ENCODE measurements around the gene EIF6.
"Not testable (repeated sequence)": the region's sequence is repeated elsewhere in the genome, so short reads cannot be mapped to it uniquely, and the experiment has no call there.

EIF6 gene

DNA sequence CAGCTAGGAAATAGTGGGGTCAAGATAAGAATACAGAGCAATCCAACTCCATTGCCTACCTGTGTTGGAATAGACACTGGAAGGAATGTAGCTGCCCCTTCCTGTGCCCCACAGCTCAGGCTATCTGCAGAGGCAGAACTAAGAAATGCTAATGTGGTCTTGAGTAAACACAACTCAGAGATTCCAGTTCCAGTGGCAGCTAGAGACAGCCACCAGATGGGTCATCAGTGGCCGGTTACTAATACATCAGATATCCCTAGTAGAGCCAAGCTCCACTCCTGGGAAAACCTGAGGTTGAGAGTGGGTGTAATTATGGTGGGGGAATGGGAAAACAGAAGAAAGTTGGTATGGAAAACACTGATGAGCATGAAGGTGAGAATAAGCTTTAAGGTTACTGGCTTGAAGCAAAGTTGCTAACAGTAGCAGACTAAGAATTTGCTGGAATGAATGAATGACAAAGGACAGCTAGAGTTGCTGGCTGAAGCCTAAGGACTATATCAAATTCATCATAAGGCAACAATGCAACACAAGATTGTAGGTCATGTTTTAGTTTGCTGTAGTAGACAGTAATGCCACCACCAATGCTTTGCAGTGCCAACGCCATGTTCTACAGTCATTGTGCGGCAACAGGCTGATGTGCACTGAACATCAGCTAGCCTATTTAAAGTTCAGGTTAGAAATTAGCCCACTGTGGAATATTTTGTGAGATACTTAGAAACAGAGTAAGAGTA is 36.0 kb upstream of the EIF6 start:
- FAIRE-seq (no peak), DNase-seq (ENCODE audit: insufficient read length) (no peak)
- TF ChIP-seq POLR2AphosphoS5 (IDR thresholded peaks at IDR 0.05; ENCODE audit: low read depth, low read length) = no peak
- no peak for TF ChIP-seq POLR2A (IDR thresholded peaks at IDR 0.05; ENCODE audit: low read depth, low read length)
- TF ChIP-seq TAF1 (IDR thresholded peaks at IDR 0.05; ENCODE audit: borderline replicate concordance, low read depth, low read length) = no peak

DNA sequence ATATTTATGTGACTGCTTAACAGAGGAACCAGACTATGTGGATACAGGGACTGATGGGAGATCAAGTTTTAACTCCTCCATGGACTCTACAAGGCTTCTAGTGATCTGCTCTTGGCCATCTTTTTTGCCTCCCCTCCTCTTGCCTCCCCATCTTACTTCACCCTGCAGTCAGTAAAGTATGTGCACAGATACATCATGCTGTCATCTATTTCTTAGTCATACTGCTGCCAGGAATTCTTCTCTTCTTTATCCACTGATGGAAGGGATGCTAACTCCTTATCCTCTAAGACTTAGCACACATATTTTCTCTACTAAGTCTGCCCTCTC is 35.3 kb upstream of the EIF6 start:
- no peak for FAIRE-seq
- no peak for TF ChIP-seq TAF1 (IDR thresholded peaks at IDR 0.05; ENCODE audit: borderline replicate concordance, low read depth, low read length)
- no peak for TF ChIP-seq POLR2A (IDR thresholded peaks at IDR 0.05; ENCODE audit: low read depth, low read length)
- no peak for TF ChIP-seq POLR2AphosphoS5 (IDR thresholded peaks at IDR 0.05; ENCODE audit: low read depth, low read length)
- DNase-seq (ENCODE audit: insufficient read length) = no peak

DNA sequence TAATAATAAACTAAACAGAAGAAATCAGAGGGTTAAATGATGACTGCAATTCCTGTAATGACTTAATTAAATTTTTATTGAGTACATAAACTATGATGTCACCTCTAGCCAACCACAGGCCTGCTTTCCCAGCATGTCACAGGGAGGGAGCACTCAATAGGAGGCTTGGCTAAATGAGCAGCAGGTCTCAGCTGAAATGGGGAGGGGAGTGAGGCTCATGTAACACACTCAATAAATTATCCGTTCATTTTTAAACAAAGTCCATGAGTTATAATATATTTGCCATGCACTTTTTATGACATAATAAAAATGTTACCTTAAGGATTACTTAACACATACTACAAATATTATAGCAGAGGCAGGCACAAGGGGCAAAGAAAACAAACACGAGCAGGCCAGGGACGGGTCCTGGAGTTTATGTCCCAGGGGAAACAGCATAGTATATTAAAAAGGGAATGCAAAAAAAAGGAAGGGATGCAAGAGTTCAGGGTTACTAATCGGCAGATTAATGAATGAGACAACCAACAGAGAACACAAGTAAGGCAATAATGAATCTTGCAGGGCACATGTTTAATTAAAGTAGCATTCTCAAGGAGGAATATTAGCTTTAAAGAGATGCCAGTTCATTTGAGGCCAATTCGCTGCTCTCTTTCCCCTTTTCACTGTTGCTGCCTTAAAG is 34.8 kb upstream of the EIF6 start:
- FAIRE-seq = no peak
- no peak for DNase-seq (ENCODE audit: insufficient read length)
- TF ChIP-seq POLR2A (IDR thresholded peaks at IDR 0.05; ENCODE audit: low read depth, low read length) = no peak
- no peak for TF ChIP-seq TAF1 (IDR thresholded peaks at IDR 0.05; ENCODE audit: borderline replicate concordance, low read depth, low read length)
- no peak for TF ChIP-seq POLR2AphosphoS5 (IDR thresholded peaks at IDR 0.05; ENCODE audit: low read depth, low read length)

DNA sequence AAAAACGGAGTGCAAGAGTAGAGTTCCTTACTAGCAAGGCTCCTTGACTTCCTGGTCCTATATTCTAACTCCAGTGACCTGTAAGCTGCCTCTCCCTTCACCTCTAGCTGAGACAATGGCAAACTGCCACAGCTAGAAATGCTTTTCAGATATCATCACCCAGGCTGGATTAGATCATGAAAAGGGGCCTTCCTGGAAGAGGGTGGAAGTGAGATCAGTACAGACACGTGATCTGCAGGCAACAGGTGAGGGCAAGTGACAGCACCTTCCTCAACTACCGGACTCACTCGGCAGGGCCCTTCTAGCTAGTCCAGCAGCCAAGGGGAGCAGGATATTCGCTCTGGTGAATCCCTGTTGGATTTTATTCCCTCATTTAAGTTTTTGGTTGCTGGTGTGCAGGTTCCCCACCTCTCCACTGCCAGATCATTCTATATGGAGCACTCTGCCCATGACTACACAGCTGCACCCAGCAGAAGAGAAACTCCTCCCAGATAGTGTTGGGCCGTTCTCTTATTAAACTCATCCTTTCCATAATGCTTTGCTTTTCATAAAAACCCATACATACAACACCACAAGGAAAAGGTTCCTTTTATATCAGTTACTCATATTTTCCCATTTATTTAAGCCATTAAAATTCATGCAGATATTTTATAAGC is 34.1 kb upstream of the EIF6 start:
- no peak for DNase-seq (ENCODE audit: insufficient read length)
- TF ChIP-seq POLR2A (IDR thresholded peaks at IDR 0.05; ENCODE audit: low read depth, low read length) = no peak
- no peak for TF ChIP-seq TAF1 (IDR thresholded peaks at IDR 0.05; ENCODE audit: borderline replicate concordance, low read depth, low read length)
- no peak for TF ChIP-seq POLR2AphosphoS5 (IDR thresholded peaks at IDR 0.05; ENCODE audit: low read depth, low read length)
- no peak for FAIRE-seq

DNA sequence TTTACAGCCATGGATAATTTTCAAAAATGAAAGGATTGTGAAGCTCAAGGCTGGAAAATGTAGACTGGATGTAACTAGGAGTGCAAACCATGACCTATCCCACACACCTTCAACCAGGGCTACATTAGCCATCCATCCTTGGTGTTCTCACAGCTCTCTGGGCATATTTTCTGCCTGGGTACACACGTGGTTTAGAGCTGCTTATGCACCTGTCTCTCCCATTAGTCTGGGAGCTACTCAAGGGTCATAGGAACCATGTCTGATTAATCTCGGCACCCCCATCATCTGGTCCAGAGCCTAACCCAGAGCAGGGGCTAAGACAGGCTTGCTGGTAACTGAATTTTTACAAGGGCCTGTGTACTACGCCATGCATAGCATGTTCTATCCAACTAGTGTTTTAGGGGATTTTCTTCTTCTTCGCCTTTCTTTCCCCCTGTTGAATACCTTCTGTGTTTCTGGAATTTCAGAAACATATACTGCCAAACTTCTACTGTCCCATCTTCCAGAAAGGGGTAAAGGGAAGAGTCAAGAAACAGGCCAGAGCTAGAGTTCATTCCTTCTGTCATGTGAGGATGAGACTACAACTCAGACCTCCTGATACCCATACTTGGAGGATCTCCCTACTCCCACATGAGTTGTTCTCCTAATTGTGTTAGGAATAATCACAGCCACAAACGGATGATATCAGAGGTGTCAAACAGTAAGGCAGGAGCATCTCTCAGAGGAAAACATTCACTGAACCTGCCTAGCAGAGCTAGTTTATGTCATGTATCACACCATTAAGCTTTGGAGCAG is 33.0 kb upstream of the EIF6 start:
- DNase-seq (ENCODE audit: insufficient read length) (no peak), FAIRE-seq (no peak)
- TF ChIP-seq POLR2A (IDR thresholded peaks at IDR 0.05; ENCODE audit: low read depth, low read length) (no peak), TAF1 (IDR thresholded peaks at IDR 0.05; ENCODE audit: borderline replicate concordance, low read depth, low read length) (no peak), POLR2AphosphoS5 (IDR thresholded peaks at IDR 0.05; ENCODE audit: low read depth, low read length) (no peak)

DNA sequence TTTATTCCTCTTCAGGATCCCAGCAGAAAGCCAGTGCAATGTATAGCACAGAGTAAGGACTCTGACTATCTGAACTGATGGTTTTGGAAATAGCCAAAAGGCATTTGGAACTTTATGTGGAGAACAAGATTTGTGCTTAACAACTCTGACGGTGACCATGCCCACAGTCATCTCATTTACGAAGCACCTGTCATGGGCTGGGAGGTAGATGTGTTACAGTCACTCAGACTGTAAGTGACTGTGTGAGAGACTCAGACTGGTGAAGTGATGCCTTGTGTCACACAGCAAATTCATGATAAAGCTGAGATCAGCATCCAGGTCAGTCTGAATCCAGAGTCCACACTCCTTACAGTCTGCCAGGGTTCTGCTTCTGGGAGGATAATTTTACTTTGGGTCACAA is 31.5 kb upstream of the EIF6 start:
- no peak for FAIRE-seq
- TF ChIP-seq POLR2A (IDR thresholded peaks at IDR 0.05; ENCODE audit: low read depth, low read length) = no peak
- TF ChIP-seq TAF1 (IDR thresholded peaks at IDR 0.05; ENCODE audit: borderline replicate concordance, low read depth, low read length) = no peak
- TF ChIP-seq POLR2AphosphoS5 (IDR thresholded peaks at IDR 0.05; ENCODE audit: low read depth, low read length) = no peak
- DNase-seq (ENCODE audit: insufficient read length) = no peak

DNA sequence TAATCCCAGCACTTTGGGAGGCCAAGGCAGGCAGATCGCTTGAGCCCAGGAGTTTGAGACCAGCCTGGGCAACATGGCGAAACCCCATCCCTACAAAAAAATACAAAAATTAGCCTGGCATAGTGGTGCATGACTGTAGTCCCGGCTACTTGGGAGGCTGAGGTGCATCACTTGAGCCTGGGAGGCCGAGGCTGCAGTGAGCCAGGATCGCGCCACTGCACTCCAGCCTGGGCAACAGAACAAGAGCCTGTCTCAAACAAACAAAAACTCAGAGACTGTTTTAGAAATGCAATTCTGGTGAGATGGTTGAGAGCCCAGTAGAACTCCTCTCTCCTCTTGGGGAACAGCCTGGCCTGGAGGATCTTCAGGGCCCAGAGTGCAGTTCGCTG is 31.1 kb upstream of the EIF6 start:
- not testable (repeated sequence) for FAIRE-seq; DNase-seq (ENCODE audit: insufficient read length)

DNA sequence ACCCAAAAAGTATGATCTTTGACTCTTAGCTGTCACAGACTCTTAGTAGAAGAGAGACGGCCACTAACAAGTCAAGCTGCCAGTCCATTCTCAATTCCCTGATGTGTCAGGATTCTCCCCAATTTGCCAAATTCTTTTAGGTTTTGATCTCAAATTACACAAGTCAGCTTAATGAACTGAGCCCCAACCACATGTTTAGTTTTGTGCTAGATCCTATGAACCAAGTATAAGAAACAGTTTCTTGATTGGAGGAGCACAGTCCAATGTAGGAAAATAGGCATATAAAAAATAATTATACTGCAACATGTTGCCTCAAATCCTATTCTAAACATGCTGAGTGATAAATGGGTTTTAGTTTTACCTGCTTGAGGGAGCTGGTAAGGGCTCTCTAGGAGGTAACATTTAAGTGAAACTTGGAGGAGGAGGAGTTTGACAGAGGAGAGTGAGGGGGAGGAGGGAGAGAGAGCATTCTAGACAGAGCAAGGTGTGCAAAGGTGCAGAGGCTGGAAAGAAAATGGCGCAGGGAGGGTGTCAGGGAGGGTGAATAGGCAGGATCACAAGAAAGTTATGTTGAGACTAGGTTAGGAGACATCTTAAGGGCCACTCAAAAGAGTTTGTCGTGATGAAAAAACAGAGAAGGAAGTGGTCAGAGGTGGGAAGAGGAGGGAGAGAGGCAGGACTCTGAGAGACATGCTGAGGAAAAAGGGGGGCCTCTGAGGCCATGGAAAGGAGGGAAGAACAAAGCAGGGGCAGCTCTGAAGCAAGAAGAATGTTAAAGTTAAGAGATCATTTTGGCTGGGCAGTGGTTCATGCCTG is 30.5 kb upstream of the EIF6 start:
- TF ChIP-seq POLR2AphosphoS5 (IDR thresholded peaks at IDR 0.05; ENCODE audit: low read depth, low read length) (no peak), POLR2A (IDR thresholded peaks at IDR 0.05; ENCODE audit: low read depth, low read length) (no peak), TAF1 (IDR thresholded peaks at IDR 0.05; ENCODE audit: borderline replicate concordance, low read depth, low read length) (no peak)
- FAIRE-seq = no peak
- no peak for DNase-seq (ENCODE audit: insufficient read length)

DNA sequence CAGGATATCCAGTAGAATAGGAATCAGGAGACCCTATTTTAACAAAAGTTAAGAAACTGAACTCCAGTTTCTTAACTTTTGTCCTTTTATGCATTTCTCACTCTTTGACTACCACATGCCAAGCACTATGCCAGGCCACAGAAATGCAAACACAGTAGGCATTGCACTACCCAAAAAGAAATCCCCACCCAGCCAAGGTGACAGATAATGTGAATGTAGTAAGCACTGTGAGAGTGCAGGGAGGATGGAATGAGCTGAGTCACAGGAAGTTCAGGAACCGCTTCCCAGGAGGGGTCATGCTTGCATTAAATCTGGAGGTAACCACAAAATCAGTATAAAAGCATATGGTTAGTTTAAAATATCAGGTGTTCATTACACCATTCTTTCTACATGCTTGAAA is 27.7 kb upstream of the EIF6 start:
- TF ChIP-seq POLR2AphosphoS5 (IDR thresholded peaks at IDR 0.05; ENCODE audit: low read depth, low read length) (no peak), TAF1 (IDR thresholded peaks at IDR 0.05; ENCODE audit: borderline replicate concordance, low read depth, low read length) (no peak), POLR2A (IDR thresholded peaks at IDR 0.05; ENCODE audit: low read depth, low read length) (no peak)
- no peak for DNase-seq (ENCODE audit: insufficient read length)
- no peak for FAIRE-seq

DNA sequence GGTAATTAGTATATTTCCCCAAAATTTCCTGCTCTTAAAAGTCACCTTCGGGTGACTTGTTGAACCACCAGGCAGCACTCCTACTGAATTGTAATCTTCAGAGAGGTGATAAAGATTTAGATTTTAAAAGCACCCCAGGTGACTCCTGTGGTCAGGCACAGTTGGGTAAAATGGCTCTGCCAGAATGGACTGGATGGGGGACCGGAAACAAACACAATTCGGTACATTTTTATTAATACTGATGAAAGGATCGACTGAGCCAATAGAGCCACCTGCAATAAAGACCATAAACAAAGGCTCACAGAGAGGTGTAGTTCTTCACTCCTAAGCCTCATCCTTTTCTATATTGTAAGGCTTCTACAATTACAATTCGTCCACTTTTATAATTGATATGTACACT is 27.2 kb upstream of the EIF6 start:
- FAIRE-seq (no peak), DNase-seq (ENCODE audit: insufficient read length) (no peak)
- TF ChIP-seq TAF1 (IDR thresholded peaks at IDR 0.05; ENCODE audit: borderline replicate concordance, low read depth, low read length) (no peak), POLR2A (IDR thresholded peaks at IDR 0.05; ENCODE audit: low read depth, low read length) (no peak), POLR2AphosphoS5 (IDR thresholded peaks at IDR 0.05; ENCODE audit: low read depth, low read length) (no peak)

DNA sequence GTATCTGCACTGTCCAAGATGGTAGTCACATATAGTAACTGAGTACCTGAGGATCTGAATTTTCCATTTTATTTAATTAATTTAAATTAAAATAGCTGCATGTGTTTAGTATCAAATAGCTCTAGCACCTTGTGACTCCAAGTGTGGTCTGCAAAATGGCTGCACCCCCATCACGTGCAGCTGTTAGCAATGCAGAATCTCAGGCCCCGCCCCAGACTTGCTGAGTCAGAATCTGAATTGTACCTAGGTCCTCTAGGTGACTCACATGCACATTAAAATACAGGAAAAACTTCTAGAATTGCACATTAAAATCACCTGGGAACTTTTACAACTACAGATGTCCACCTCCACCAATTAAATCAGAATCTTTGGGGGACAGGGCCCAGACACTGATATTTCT is 26.8 kb upstream of the EIF6 start:
- TF ChIP-seq TAF1 (IDR thresholded peaks at IDR 0.05; ENCODE audit: borderline replicate concordance, low read depth, low read length) (no peak), POLR2AphosphoS5 (IDR thresholded peaks at IDR 0.05; ENCODE audit: low read depth, low read length) (no peak), POLR2A (IDR thresholded peaks at IDR 0.05; ENCODE audit: low read depth, low read length) (no peak)
- FAIRE-seq (no peak), DNase-seq (ENCODE audit: insufficient read length) (no peak)

Measured in GM12892 (cell line).